GM04503 (cell line): ENCODE measurements around the gene TSPAN3.

Experiments
- DNase-seq: peaks from one replicate; pipeline ENCODE4 v3.0.0-alpha.2; 2012; ENCODE audit warnings: low read depth

The TSPAN3 gene

DNA sequence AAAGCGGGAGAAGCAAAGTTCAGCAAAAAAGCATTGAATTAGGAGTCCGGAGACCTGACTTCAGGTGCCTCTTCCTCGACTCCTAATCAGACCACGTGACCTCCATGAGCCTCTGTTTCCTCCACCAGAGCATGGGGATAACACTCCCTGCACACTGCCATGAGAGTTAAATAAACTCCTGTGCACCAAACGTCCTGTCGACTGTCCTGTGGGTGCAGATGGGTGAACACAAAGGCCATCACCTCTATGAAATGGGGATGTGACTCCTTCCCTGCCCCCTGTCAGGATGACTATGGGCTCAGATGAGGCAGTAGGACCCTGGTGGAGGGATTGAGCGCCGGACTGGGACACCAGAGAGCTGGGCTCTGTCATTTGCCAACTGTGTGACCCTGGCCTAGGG, 13.5 kb upstream of the TSPAN3 start:
- DNase-seq: no peak

DNA sequence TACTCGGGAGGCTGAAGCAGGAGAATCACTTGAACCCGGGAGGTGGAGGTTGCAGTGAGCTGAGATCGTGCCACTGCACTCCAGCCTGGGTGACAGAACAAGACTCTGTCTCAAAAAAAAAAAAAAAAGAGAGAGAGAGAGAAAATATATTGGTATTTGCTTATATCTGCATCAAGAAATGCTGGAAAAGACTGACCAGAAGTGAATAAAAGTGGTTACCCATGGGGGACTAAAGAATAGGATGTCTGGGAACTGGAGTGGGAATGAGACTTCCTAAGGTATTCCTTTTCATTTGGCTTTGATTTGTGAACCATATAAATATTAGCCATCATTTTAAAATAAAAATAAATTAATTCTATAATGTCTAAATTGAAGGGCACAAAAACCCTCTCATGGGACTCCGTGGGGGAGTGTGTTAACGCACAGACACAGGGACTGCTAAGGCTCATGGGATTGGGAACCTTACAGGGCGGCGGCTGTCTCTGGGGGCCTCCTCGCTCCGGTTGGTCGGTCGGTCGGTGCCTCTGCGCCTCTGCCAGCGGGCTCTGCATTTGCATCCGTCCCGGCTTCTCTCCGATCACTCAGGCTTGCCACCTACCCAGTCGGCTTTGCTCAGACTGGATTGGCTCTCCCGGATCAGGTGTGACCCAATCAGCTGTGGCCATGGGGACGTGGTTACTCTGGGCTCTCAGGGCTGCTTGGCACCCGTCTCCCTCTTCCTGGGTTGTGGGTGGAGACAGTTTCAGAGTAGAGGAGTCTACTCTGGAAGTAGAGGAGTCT, 12.7 kb upstream of the TSPAN3 start:
- DNase-seq: no peak

DNA sequence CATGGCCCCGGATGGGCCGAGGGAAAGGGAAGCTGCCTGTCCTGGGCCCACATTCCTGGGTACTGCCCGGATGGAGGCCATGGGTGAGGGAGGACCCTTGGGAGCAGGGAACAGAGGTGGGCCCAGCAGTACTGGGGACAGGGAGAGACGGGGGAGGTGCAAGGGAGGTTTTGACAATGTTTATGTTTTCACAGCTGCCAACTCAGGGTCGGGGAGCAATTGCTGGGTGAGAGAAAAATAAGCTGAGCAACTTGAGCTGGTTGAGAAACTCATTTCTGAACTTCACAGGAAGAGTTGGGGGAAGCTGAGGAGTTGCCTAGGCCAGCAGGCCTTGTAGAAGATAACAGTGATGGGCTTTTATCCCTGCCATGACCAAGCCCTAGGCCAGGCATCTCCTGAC, 11.1 kb upstream of the TSPAN3 start:
- DNase-seq: no peak

DNA sequence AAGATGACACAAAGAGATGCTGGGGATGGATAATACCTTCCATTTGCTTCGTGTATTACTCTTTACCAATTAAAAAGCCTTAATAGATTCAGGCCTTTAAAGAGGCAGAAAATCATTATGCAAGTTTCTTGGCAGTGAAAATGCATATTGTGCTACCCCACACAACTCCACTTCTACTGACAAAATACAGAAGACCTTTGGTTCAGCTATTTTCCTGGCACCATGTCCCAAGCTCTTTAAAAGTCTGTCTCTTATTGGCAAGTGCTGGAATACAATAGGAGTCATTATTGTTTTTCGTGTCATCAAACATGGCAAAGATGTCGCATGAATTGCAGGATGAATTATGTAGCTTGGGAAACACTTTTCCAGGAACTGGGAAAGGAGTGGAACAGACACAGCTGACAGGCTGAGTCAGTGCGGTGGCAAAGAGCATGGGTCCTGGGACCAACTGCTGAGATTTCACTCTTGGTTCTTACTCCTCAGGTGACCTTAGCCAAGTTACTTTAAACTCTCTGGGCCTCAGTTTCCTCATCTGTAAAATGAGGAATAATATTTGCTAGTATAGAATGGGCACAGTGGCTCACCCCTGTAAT, 5.5 kb upstream of the TSPAN3 start:
- no peak for DNase-seq

DNA sequence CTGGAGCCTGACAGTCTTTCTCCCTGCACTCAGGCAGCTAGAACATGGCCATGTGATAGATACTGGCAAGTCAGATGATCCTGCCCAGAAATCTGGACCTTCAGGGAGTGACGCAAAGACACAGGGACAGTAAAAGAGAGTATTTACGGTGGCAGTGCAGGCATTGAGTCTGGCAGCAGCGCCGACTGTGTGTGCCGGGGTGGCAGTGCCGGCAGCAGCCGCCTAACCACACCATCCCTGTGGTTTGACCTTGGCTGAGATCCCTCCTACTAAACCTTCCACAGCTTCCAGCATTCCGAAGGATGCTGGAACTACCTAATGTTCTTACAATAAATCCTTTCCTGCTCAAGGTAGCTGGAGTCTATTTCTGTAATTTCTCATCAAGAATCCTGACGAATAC, 4.6 kb upstream of the TSPAN3 start:
- no peak for DNase-seq

DNA sequence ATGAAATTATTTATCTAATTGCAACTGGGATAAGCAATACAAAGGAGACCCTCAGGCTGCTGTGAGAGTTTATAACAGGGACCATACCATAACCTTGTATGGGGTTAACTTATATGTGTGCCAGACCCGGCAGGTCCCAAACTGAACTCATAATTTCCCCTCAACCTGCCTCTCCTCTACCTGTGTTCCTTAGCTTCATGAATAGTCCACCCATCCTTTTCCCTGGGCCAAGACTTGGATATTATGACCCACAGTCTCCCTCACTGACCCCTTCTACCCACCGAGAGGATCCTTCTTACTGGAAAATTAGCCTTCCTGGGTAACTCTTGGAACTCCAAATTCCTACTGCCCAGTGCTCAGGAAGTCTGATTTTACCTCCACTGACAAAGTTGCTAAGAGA, 3.4 kb upstream of the TSPAN3 start:
- no peak for DNase-seq

DNA sequence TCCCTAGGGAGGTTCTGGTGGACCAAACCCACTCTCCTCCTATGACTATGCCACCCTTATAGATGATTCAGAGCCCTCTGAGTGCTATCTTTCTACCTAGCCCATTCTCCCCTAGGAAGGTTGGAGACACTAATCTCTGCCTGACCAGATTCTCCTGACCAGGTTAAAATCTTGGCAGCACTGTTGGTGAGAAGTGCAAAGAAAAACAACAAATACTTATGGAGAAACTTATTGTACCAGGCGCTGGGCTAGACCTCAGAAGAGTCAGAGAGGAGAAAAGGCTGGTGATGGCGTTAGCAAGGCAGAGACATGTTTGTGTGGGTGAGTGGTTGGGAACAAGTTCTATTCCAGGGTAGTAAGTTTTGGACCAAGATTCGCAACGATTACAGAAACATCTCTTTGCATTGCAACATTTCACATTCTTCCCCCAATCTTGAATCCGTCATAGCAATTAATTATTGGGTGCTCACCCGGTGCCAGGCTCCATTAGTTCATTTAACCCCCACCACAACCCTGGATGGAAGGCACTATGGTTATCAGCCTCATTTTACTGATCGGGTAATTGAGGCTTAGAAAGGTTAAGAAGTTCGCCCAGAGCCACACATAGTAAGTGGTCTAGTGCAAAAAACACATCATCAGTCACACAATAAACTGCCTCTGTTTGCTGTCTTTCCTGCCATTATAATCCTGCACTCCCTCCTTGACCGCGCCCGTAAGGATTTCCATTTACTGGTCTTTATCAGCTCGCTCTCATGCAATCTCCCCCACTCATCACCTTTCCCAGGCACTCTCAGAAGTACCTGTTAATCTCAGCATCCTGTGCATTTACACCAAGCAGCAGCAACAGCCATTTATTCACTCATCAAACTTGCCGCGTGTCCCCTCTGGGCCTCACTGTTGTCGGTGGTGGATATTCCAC, 655 bp upstream of the TSPAN3 start:
- DNase-seq: no peak

DNA sequence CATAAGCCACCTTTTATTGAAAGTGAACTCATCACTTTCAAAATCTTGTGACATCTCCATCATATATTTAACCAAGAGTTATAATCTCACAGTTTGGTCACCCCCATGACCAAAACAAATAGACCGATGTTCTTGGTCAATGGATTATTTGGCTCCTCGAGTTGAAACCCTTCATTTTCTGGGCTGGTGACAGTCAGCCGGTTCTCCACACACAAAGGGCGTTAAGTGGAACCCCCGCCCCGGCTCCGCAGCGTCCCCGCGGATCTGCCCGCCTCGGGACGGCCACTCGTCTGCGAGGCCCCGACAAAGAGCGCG, 772 bp downstream of the TSPAN3 start:
- DNase-seq: no peak

DNA sequence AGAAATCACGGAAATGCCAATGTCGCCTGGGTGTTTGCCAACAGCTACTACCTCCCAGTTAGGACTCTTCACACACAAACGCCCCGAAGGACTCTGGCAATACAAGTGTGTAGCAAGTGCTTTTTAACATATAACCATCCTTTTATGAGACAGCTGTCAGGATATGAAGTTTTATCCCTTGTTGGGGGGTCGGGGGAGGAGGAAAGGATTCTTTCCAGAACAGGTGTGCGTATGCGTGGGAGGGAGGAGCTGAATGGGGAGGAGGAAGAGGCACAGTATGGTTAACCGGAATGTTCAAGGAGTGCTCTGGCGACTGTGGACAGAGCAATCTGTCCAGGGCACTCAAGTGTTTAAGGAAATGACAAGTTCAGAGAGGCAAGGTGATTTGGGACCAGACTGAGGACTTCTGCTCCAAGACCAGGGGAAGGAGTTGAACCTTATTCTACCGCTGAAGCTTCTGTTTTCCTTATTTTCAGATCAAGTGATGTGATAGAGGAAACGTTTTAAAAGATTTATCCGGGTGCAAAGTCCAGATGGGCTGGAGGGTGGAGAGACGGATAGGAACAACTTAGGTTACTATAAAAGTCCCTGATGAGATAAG, 1.3 kb downstream of the TSPAN3 start:
- no peak for DNase-seq

DNA sequence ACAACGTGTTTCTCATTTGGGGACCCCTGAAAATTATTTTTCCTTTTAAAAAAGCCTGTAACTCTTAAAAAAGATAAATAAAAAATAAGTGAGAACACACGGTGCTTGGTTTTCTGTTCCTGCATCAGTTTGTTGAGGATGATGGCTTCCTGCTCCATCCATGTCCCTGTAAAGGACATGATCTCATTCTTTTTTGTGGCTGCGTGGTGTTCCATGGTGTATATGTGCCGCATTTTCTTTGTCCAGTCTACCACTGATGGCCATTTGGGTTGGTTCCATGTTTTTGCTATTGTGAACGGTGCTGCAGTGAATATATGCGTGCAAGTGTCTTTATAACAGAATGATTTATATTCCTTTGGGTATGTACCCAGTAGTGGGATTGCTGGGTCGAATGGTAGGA, 2.3 kb downstream of the TSPAN3 start:
- DNase-seq: no peak

DNA sequence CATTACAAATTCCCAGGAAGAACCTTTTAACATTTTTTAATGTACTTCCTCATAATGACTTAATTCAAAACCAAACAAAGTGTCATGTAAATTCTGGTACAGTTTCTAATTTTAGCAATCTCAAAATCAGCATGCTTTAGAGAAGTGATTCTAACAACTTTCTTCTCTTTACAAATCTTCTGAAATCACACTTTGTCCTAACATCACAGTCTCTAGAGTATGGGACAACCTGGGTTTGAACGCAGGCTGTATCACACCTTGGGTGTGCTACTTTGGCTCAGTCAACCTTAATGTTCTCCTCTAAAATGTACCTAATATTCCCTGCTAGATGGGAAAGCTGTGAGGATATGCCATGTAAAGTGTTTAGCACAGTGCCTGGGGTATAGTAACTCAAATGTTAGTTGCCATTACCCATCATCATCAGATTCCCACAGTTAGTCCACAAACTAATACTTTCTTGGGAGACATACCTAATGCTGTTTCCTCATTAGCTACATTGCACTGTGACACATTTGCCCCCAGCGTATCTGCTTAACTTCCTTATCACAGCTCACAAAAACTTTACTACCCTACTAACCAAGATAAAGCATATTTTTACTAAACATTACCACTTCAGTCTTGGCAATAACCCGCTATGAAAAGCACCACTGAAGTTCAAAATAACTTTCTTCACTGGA, 3.1 kb downstream of the TSPAN3 start:
- no peak for DNase-seq

DNA sequence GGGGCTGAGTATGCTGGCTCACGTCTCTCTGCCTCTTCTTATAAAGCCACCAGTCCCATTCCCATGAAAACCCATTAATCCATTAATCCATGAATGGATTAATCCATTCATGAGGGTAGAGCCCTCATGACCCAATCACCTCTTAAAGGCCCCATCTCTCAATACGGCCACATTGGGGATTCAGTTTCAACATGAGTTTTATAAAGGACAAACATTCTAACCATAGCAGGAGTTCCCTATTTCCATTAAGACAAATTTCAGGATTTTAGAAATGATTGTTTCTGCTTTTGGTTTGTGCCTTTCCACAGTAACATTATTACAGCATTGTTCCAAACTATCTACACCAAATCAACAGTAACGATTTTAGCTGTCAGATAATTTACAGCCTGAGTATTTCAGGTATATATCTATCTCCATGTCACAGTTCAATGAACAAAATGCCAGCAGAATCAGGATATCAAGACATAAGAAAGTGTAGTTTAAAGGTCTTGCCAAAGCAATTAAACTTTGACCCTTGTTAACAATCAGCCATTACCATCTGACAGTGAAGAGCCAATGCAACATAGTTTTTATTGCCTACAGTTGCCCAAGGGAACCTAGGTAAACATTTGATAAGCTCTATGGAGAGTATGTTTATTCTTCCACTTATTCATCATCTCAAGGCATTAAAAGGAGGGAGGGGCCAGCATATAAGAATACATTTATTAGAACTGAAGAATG, 3.8 kb downstream of the TSPAN3 start:
- no peak for DNase-seq

DNA sequence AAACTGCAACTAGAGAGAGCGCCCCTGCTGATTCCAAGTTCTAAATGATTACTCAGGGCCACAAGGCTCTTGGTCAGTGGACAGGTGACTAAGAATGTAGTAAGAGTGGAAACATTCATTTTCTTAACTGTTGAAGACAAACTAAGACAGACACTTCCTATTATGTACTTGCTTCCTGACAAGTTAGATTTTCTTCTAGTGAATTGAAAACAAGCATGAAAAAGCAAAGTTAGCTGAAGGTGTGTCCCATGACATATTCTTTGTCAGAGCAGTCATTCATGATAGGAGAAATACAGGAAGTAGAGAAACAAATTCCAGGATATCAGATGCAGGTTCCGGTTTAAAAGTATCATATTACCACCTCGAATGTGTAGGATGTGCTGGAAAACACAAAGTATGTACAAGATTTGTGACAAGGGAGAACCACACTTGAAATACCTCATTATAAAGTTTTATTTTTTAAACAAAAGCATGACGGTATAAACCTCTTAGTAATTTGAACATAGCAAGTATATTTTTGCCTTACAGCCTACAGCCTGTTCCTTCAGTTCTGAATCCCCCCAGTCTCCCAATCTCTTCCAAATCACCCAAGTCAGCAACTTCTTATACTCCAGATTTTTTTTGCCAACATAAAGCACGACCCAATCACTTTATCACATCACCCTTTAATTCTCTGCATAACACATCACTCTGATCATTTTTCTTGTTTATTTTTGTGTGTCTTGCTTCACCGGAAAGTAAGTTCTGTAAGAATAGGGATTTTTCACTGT, 6.2 kb downstream of the TSPAN3 start:
- no peak for DNase-seq

DNA sequence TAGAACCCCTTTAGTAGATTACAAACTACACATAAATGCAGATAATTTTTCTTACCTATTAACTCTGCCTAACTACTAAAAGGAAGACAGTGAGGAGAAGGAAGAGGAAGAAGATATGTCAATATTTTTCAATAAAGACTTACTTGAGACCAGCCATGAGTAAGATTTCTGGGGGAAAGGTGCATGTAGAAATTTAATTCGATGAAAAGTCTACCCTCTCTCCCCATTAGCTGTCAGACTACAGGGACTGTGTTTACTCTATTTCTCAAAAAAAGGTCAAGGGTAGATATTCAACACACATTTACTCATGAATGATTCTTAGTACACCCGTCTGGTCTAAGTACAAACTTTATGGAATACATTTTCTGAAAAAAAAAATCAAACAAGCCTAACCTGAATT, 6.8 kb downstream of the TSPAN3 start:
- DNase-seq: no peak

DNA sequence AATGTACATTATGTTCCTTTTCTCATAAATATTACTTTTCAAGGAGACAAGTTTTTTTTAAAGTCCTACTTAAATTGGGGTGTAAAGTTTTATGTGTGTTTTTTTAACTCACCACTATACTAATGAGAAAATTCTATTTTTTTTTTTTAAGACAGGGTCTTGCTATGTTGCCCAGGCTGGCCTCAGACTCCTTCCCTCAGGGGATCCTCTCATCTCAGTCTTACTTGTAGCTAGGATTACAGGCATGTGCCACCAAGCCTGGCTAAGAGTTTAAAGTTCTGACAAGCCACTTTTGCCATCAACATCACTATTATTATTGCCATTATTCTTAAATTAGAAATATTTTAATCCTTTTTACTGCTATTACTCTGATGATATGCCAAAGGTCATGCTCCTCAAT, 7.7 kb downstream of the TSPAN3 start:
- no peak for DNase-seq

DNA sequence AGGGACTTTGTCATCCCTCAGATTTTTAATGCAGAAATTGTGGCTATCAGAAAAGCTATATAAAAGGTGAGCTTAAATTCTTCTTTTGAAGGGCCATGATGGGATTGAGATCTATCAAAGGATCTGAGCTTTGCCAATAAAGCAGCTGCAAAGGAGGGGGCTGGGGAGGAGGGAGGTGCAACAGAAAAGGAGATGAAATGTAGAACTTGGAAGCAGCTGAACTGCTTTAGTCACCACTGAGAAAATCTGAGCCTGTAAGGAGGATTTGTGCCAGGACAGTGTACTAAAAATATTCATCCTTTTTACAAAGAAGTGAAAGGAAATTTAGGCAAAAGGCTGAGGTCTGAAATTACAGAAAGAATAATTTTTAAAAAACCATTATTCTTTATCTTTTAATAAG, 10.4 kb downstream of the TSPAN3 start:
- DNase-seq: no peak

DNA sequence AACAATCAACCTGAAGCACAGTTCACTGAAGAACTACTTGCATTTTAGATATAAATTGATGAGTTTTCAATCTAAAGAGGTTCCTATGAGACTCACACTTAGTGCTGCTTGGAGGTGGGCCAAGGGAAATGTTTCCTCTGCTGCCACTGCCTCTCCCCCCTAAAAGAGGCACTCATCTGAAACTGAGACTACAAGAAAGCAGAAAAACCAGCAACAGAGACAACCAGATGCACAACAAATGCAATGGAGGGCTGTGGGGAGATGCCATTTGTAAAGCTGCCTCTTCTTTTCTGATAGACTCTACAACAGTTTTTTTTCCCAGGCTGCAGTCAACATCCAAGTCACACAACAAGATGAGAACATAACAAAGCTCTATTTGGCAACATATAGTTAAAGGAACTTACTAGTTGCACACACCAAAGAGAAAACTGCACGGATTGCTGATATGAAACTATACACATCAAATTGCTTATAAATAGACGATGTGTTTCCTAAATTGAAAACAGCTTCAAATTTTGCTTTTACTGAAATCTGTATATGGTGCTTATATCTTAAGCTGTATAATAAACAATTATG, 11.0 kb downstream of the TSPAN3 start:
- no peak for DNase-seq

DNA sequence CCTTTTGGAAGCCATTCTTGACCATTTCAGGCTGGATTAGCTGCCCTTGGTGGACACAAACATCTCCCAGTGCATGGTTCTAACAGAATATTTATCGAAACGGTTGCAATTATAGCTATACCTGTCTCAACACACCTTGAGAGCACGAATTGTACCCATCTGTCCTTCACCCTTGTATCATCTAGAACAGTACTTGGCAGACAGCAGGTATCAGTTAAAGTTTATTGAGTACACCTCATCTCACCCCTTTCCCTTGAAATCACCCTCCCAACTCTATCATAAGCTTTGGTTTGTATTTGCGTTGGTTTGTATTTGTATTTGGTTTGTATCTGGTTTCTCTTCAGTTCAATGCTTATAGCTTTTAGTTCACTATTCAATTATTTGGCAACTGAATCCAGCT, 12.4 kb downstream of the TSPAN3 start:
- DNase-seq: no peak

DNA sequence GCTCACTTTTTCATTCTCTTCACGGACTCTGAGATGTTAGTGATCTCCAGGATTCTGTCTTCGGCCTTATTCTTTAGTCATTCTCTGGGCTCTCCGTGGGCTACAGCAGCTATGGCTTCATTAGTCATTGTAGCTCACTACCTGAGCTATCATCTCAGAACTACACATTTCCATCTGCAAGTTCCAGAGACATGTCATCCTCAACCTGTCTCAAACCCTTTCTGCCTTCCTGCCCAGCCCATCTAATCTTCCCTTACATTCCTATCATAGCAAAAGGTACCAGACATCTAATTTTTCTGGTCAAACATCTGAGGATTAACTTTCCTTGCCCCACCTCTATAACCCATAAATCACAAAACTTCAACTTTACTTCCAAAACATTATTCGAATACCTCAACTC, 13.2 kb downstream of the TSPAN3 start:
- DNase-seq: no peak

DNA sequence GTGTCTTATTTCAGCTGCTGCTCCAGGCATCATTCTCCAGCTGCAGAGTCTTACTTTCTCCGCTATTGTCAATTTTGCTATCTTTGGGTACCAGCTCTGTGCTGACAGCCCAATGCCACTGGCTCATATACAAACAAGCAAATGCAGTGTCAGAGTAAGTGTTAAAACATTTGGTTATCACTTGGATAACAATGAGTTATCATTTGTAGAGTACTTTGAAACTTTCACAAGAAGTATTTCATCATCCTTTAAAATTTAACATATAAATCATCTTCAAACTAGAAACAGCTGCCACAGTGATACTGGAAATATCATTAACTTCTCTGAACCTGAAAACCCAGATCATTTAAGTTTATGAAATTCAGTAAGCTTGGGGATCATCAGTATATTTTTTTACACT, 13.8 kb downstream of the TSPAN3 start:
- no peak for DNase-seq
